EL (cell line): ENCODE measurements around the gene JAML.
A peak's percentile ranks its signal among the peaks of the same experiment; 100 is the strongest.

Source experiments
- DNase-seq: peaks from one replicate; pipeline ENCODE4 v3.0.0-alpha.2; 2016

The JAML gene, protein sequence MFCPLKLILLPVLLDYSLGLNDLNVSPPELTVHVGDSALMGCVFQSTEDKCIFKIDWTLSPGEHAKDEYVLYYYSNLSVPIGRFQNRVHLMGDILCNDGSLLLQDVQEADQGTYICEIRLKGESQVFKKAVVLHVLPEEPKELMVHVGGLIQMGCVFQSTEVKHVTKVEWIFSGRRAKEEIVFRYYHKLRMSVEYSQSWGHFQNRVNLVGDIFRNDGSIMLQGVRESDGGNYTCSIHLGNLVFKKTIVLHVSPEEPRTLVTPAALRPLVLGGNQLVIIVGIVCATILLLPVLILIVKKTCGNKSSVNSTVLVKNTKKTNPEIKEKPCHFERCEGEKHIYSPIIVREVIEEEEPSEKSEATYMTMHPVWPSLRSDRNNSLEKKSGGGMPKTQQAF

DNA sequence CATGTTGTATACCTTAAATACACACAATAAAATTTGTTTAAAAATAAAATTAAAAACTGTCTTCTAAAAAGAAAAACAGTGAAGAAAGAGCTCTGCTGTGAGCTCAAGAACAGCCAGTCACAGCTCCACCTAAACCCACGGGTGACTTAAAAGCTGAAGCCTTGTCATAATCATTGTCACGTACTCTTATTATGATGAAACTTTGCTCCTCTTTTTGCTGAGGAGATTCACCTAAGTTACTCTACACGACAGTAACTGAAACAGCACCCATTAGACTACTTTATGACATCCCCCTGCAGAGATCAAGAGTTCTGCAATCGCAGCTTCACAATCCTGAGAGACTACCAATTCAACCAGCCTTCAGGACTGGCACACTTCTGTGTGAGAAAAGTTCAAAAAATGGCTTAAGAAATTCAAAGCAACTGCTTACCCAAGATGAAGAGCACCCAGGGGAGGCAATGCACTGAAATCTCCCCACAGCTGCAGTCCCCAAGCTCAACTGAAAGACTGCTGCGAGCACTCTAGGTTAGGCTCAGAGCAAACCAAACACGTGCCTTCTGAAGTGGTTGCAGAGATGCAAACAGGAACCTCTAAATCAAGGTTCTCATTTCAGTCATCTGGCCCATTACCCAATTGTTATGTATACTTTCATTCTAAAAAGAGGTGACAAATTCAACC, at the start of gene JAML:
Gene JAML, minus strand, starts transcription at position 501 of the 678 bp plus-strand sequence. CDS start 10,145 bp downstream, outside the sequence.
- DNase-seq: no peak

DNA sequence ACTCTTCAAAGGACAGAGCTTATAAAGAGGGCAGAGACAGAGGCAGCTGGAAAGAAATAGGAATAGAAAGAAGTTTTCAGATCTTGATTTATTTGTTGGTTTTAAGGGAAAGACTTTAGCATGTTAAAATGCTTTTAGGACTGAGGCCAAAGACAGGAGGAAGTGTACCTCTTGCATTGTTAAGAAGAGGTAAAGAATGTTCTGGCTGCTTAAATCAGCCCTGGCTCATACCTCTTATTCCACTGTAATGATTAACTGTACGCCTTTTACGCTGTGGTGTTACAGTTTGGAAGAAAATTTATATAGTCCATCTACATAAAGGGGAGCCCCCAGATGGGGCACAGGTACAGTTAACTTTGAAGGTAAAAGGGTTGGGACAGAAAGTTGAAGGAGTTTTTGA, 49.4 kb upstream of the JAML start:
- DNase-seq: no peak

DNA sequence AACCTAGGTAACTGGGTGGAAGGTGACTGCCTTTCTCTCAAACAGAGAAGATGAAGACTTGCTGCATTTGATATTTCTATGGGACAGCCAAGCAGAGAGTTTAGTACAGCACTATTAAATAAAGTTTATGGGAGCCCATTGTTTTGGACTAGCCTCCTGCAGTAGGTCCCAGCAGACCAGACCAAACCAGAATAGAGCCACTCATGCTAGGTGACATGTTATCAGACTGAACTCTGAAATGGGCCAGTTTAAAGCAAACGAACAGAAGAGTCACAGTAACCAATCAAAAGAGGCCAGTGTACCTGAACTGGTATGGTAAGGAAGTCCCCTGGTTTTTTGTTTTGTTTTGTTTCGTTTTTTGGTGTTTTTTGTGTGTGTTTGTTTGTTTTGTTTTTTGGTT, 47.2 kb upstream of the JAML start:
- DNase-seq: no peak

DNA sequence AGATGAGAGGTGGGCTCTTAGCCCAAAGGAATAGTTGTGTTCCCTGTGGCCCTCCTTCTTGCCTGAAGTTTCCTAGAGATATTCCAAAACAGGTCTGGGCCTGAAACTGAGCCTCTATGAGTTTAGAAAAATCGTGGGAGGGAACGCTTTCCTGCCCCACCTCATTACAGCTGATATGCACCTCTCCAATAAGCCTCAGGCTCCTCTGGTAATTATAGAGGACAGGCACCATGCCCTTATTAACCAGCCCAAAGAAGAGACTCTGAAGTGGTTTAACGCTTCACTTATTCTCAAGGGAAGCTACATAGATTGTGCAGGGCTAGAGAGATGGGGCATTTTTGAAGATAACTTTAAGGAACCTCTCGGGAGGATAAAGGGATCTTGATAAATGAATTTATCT, 42.7 kb upstream of the JAML start:
- no peak for DNase-seq

DNA sequence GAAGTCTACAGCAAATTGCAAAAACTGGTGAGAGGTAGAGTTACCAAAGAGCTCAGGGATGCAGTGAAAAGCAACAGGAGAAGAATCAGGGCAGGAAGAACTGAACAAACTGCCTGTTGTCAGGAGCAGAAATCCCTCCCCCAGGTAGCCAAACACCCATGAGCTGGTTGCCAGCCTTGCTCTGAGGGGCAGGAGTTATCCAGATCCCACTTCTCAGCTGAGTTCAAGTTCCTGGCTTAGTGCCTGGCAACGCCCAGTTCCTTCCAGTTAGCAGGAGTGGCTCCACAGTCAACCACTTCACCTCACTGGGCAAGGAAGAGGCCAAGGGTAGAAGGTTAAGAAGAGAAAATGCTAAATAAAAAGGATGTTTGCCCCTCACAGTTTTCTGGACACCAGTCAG, 41.1 kb upstream of the JAML start:
- DNase-seq: no peak

DNA sequence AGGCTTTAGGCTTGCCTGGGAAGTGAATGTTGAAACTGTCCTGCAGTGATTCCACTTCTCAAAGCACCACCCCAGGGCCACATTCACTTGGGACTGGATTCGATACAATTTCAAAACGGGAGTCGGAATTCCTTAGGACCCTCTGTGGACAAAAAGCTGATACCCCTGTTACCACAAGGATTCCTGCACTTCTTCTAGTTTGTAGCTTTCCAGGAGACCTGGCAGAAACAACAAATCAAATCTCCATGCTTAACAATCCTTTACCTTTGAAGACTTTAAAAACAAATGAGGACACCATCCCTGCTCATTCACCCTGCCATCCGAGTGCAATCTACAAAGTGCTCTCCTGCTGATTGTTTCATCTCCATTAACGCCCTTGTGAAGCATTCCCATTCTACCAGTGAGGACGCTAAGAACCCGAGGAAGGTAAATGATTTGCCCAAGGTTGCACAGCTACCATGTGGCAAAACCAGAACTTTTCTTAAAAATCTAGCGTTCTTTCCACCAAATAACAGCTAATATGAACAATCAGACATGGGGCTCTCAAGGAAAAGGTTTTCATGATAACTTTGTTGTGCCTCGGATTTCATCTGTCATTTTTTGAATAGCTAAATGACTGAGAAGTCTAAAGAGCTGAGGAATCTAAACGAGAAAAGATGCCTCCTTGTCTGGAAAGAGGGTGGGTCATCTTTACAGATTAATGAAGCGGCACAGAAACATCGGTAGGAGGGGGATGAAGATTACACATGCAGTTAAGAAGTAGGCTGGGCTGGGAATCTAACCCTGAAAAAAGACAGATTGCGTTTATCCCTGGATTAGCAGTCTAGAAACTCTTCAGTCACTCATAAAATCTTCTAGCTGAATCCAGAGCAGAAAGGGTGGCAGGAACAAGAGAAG, 40.0 kb upstream of the JAML start:
- DNase-seq: no peak

DNA sequence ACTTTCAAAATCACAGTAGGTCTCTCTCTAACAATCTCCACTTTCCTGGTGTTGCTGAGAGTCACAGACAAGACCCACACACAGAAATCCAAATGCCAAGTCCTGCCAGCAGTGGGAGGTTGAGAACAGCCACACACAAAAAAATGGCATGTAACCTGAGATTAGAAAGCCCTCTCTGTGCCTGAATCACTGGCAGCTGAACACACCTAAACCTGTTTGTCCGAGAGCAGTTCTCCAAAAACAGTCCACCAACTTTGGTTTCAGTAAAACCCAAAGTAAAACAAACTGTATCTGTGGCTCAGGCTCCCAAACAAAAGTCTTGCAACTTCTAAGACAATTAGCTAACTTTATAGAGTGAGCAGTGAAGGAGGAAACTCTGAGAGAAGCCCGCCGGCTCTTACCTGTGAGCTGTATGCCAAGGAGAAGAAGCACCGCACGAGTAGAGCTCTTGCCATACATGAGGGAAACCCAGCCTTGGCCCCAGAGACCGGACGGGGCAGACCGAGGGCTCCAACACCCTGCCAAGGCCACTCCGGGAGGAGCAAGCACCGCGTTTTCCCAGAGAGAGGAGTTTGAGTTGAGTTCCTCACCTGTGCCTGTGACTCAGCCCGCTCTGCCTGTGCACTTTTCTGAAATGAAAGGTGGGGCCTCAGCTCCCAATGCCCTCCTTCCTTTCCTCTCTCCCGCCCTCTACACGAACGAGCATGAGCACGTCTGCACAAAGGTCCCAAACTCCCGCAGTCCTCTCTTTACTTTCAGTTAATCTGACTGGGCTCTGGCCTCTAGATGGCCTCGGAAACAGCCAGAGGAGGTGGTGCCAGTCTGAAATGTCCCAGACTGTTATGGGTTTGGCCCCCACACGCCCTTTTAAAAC, 39.1 kb upstream of the JAML start, which contains the start of gene MPZL2:
Gene MPZL2, minus strand, starts transcription at position 603 of the 874 bp plus-strand sequence. Its CDS starts 144 bp downstream, at position 459.
- peak; percentile 18 for DNase-seq

DNA sequence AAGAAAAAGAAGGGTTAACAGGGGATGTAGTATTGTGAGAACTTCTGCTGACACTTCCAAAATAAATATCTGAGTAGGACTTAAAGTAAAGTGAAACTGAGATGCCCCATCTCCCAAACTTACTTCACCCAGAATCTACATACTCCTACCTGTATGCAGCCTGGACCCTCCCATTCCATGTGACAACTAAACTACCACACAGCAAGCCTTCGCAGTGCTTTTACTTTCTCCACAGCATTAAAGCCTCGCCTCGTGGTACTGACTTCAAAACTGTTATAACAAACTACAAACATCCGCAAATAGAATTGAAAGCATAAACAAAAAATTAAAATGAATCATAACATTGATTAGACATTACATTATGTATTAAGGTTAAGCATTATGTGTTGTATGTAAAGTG, 38.3 kb upstream of the JAML start:
- DNase-seq: no peak

DNA sequence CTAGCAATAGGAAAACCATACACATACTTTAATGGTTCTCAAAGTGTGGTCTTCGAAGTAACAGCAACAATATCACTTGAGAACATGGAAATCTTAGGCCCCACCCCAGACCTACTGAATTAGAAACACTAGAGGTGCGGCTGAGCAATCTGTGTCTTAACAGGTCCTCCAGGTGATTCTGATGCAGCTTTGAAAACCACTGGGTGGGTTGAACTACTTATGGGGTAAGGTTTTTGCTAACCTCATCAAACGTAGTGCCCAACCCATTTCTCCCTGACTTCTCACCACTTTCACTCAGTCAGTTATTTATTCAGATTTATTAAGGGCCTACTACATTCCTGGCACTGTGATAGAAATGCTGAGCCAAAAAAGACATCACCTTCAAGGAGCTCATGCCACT, 35.5 kb upstream of the JAML start:
- DNase-seq: no peak

DNA sequence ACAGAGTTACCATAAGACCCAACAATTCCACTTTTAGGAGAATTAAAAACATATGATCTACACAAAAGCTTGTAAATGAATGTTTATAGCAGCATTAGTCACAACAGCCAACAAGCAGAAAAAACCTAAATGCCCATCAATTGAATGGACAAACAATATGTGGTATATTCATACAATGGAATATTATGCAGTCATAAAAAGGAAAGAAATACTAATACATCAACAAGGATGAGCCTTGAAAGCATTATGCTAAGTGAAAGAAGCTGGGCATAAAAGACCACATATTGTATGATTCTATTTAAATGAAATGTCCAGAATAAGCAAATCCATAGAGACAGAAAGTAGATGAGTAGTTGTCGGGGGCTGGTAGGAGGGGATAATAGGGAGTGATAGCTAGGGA, 34.3 kb upstream of the JAML start:
- DNase-seq: no peak

DNA sequence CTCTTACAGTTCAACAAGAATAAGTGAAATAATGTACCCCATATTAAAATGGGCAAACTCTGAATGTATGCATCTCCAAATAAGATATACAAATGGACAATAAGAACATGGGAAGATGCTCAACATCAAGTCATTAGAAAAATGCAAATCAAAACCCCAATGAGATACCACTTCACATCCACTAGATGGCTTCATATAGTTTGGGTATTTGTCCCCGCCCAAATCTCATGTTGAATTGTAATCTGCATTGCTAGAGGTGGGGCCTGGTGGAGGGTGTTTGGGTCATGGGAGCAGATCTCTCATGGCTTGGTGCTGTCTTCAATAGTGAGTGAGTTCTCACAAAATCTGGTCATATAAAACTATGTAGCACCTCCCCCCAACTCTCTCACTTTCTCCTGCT, 33.6 kb upstream of the JAML start:
- DNase-seq: no peak

DNA sequence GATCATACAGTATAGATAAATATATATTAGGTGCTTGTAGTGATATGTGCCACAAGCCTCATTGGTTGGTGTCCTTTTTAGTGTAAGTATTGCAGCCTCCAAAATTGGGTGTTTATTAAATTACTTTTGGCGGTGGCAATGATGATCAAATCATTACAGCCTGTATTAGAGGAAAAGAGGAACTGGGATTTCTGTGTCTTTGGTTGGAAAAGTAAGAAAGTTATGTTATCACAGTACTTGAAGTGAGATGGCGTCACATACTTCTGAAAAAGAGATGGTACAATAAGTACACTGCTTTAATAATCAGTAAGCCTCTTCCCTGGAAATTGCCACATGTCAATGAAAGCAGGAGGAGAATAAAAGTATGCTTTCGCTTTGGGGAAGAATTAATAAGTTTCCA, 27.9 kb upstream of the JAML start:
- no peak for DNase-seq

DNA sequence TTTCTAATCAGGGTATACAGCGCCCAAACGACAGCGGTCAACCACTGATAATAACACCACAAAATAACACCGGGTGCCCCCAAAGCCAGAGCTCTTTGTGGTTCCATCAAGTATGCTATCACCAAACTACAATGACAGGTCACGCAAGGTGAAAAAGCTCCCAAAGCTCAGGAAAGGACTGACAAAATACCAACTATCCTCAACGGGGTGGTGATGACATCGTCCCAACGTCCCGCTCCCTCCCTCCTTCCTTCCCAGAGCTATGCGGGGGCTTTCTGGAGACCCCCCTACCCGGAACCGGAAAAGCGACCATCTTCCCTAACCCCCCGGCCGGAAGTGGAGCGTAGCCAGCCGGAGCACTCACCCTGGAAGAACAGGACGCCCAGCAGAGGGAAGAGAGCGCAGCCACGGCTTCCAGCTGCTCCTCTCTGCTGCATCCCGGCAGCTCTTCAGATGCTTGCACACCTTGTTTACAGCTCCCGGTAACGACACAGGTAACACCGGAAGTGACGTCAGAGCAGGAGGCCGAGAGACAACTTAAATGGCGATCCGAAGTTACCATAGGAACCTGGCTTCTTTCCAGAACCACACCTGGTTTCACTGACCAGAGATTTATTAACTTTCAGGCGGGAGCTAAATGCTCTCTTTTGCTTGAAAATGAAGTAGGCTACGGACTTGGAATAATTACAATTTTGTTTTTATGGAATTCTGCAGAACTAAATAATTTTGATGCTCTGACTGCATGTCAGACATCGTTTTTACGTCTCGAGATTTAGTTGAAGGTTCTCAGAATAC, 27.2 kb upstream of the JAML start, which contains the start of gene MPZL3:
Gene MPZL3, minus strand, starts transcription at position 508 of the 795 bp plus-strand sequence. Its CDS starts 71 bp downstream, at position 437.
- DNase-seq: peak; percentile 56

DNA sequence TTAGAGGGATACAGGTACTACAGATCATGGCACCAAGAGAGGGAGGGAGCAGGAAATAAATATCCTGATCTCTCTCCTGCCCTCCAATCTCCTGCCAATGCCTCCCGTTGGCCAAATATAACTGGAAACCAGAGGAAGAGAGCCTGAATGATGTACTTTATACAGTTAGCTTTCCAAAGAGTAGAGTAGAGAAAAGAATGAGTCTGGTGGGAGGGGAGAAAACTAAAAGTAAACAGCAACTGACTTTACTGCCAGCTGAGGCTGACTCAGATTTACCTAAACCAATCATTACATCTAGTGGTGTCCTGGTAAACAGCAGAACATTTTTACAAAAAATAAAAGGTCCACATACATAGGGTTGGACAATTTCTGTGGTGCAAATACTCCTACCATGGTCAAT, 22.2 kb upstream of the JAML start:
- no peak for DNase-seq

DNA sequence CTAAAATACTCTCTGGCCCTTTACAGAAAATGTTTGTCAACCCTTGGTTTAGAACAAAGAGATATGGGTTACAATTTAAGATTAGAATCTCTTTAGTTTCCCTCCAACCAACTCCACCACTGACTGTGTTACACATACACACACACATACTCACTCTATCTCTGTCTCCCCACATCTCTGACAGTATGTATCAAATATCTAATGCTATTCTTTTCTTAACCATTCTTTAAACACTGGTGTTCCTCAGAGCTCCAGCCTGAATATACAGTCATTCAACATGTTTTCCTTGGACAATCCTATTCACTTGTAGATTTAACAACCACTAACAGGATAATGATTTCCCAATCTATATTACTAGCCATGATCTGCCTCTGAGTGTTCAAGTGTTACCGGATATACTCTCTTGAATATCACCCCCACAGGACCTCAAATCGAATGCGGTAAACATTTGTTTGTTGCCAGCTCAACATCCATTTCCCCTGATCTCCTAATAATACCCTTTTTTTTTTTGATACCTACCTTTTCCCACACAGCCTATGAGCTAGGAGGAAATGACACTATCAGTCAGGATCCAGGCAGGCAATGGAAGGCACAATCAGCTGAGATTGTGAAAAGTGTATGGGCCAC, 21.2 kb upstream of the JAML start:
- no peak for DNase-seq

DNA sequence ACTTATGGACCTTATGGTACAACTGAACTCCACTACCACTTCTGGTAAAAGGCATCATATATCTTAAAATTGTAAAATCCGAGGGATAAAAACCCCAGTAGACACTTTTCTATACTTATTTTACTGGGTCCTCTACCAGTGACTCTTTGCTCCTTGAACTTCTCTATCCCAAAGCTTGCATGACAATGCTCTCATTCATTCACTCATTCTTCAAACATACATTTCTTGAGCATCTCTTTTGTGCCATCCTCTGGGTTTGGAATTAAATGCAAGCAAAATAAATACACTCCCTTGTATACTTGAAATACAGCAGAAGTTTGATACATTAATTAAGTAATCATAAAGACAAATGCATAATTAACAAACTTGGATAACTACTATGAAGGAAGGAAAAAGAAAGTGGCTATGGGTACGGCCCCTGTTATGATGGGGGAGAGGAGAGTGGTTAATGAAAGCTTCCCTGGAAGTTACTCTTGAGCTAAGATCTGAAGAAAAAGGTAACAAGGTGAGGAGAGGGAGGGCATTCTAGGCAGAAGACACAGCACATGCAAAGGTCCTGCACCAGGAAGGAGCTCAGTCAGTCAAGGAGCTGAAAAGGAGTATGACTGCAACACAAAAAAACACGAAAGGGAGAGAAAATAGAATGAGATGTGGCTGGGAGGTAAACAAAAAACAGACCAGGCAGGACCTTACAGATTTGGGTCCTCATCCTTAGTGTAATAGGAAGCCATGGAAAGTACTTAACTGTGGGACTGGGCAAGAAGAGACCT, 19.4 kb upstream of the JAML start:
- DNase-seq: no peak

DNA sequence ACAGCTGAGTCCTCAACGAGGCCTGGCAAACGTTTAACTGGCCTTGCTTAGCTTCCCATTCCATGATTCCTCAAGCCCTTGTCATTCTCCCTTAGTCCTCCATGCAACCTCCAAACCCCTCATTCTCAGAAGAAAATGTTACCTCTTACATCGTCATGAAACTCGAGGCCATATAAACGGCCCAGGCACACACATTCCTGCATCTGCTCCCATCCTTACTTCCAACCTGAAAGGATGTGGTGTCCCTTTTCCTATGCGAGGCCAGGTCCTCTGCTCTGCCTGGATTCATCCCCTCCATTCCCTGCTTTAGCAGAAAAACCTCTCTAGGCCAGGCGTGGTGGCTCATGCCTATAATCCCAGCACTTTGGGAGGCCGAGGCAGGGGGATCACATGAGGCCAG, 18.4 kb upstream of the JAML start:
- no peak for DNase-seq

DNA sequence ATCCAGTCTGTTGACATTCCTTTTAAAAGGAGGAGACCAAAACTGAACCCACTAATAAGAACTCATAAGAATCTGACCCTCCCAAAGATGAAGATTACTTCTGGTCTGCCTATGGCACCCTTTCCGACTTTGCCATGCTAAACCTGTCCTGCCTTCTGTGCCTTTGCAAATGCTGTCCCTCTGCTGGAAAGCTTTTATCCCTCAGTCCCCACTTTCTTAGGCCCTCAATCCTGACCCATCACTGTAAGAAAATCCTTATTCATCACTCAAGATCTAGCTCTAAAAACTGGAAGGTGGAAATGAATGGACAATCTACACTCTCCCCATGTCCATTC, 16.9 kb upstream of the JAML start:
- no peak for DNase-seq

DNA sequence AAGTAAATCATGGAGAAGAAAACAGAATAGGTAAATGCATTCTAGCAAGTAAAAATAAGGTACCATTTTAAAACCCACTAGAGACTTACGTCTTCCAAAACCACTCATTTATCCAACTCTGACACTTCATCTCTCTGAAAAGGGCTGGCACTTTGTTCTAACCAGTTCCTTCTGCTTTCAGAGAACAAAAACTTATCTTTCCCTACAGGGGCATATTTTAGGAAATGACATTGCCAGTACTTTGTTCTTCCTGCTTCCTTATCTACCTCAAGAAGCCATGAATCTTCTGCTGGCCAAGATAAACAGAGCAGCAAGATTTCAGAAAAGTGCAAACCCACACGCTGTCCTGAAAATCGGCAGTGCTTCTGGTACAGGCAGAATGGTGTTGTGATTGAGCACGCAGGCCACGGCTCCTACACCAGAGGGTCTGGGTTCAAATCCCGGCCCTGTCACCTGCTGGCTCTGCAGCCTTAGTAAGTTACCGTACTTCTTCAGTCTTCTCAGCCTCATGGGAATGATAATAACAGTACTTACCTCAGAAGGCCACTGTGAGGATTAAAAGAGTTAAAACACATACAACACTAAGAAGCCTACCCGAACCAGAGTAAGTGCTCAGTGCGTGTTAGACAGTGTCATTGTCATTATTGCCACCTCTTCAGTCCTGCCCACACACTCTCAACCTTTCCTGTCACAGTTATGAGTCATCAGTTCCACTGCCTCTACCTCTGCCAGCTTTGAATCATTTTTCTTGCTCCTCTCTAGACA, 16.4 kb upstream of the JAML start:
- DNase-seq: no peak
